HG03432 (cell line): ENCODE measurements around the gene M1AP.
"Not testable (repeated sequence)": the region's sequence is repeated elsewhere in the genome, so short reads cannot be mapped to it uniquely, and the experiment has no call there.

Source experiments
- ATAC-seq: cut with Tn5 transposase; IDR thresholded peaks from one replicate; pipeline ENCODE4 v1.9.1; 2021; ENCODE audit warnings: mild to moderate bottlenecking, moderate library complexity; ENCODE audit not compliant: unreplicated experiment

Gene M1AP

DNA sequence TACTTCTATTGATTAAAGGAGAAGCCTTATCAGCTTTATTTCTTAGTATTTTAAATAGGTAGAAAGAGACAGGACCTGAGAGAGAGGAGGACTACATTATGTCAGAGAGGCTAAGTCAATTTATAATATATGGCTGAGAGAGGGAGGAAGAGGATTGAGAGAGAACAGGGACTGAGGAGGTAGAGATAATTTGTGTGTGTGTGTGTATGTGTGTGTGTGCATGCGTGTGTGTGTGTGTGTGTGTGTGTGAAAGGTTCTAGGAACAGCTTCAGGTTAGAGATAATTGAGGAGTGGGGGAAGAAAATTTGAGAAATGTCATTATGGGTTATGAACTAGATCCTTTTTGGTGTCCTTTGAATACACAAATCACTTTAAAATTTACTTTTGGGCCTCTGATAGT, 78.4 kb downstream of the M1AP start:
- ATAC-seq: no peak

GRCh38 chr2:74567881-74568280, 80.2 kb downstream of the M1AP start:
- no peak for ATAC-seq

DNA sequence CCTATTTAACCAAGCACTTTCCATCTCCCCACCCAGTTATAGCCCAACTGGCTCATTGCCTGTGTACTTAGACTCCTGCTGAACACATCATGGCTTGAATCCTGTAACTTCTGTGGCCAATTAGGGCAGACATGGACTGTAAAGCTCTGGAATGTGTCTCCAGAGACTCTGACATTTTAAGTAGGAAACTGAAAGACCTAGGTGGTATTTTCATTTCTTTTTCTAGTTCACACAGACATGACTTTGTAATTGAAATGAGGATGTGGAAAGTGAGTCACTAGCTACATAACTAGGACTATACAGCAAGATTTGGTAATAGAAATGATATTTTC, 81.4 kb downstream of the M1AP start:
- peak; percentile 40 for ATAC-seq

DNA sequence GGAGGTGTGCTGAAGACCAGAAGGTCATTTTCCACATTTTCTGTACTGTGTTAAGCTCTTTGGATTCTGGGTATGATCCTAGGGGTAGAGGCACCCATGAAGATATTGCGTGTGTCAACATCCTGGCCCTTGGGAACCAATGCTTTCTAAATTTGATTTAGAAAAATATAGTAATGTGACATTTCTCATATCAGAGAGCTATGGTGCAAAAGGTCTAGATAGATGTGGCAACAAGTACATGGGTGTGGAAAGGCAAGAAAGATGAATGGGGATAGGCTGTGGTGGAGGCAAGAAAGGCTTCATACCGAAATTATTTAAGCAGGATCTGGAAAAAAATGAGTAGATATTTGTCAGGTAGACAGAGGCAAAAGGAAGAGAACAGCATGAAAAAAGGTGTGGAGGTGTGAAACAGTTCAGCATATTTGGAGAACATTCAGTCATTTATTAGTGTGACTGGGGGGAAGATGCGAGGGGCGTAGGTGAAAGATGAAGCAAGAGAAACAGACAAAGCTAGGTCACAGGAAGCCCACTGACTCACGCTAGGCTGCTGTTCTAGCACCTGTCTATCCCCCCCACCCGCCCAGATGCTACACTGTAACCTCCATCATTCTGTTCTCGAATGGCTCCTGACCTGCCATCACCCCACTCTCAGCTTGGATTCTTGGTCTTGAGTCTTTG, 81.9 kb downstream of the M1AP start:
- ATAC-seq: peak; percentile 21

DNA sequence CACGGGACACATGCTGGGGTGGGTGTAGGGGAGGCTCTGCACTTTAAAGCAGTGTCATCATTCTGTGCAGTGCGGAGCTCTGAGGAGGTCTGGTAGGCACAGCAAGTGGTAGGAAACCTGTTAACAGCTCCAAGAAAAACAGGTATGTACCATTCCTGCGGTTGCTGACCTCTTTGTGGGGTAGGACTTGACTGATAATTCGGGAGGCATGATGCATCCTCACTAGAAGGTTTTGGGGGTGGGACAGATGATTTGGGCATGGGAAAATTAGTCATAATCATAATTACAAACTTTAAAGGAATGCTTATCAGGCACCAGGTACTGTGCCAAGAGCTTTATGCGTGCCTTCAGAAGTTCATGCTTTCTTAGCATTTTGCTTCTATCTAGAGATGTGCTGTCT, 83.9 kb downstream of the M1AP start:
- ATAC-seq: no peak

DNA sequence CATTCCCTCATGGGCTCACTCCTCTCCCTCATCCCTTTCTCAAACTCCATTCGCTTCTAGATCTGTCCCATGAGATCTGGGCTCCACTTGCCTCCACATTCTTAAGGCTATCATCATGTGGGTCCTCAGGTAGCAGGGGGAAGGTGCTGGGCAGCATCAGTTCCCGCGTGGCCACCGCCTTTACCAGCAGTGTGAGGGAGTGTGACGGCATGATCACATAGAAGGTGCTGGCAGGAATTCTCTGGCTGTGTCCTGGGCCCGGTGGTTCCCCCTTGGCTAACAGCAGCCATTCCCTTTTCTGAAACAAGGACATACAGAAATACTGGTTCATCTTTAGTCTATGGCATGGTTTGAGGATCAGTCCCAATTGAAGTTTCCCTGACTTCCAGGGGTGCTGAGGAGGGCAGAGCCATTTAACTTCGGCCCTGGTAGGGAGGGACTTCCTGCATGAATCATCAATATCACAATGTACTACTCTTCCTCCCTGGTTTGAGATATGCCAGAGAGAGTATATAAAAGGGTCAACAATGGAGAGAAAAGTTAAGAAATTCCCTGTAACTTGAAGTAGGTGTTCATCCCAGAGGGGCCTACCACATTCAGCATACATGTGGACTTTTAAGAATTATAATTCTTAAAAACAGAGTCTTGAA, 85.9 kb downstream of the M1AP start:
- no peak for ATAC-seq

DNA sequence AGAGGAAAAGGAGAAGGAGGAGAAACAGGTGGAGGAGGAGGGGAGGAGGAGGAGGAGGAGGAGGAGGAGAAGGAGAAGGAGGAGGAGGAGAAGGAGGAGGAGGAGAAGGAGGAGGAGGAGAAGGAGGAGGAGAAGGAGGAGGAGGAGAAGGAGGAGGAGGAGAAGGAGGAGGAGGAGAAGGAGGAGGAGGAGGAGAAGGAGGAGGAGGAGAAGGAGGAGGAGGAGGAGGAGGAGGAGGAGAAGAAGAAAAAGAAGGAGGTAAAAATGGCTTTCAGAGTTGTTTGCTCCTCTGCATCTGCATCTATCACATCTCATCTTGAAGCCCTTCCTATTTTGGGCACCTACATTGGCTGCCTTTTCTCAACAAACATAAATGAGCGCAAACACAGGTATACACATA, 87.1 kb downstream of the M1AP start:
- not testable (repeated sequence) for ATAC-seq

DNA sequence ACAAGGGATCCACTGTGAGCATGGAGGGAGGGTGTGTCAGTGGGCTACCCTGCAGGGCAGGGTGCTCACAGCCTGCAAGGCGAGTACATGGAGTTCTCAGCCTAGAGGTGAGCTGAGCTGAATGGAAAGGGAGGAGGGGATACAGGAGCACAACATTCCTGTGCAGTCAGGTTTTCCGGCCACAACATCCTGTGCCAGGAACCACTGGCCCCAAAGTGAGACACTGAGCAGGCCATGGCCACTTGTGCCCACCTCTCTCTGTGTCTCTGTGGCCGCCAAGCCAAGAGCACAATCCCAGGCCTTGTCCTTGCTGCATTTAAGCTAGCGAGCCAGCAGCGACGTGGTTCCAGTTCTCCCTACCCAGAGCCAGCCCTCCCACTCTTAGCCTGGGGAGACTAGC, 87.5 kb downstream of the M1AP start:
- ATAC-seq: no peak

- no peak for ATAC-seq
Measured at GRCh38 chr2:74559912-74560311, 88.2 kb downstream of the M1AP start.

GRCh38 chr2:74558284-74559230, 89.6 kb downstream of the M1AP start:
- ATAC-seq: no peak

GRCh38 chr2:74556831-74557370, 91.2 kb downstream of the M1AP start:
- no peak for ATAC-seq

- no peak for ATAC-seq
Measured at GRCh38 chr2:74556159-74556558, 92.0 kb downstream of the M1AP start.

- no peak for ATAC-seq
Measured at GRCh38 chr2:74555610-74556103, 92.5 kb downstream of the M1AP start.

DNA sequence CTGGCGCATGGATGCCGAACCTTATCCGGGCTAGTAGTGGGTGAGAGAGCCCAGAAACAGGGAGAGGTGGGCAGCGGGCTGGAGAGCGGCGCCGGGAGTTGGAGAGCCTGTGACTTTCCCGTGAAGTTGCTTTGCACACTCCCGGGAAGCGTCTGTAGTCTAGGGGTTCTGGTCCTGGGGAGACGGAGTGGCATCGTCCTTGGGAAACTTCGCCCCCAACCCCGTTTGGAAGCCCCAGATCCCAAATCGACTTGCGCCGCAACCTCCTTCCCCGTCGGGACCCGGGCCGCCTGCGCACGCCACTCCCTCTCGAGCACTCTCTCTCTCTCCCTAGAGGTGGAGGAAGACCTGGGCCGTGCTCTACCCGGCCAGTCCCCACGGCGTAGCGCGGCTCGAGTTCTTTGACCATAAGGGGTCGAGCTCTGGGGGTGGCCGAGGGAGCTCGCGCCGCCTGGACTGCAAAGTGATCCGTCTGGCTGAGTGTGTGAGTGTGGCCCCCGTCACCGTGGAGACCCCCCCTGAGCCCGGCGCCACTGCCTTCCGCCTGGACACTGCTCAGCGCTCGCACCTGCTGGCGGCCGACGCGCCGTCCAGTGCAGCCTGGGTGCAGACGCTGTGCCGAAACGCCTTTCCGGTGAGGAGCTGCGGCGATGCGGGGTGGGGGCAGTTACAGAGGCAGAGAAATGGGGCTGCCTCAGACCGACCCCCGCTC, 93.2 kb downstream of the M1AP start:
- peak; percentile 36 for ATAC-seq

GRCh38 chr2:74553892-74554819, 94.0 kb downstream of the M1AP start, which contains the start of the genes DOK1 and LOXL3:
Gene DOK1, plus strand, starts transcription at chr2:74554720. Its CDS starts 35 bp downstream, at chr2:74554755.
Gene LOXL3, minus strand, starts transcription at chr2:74553942. Its CDS starts 1,308 bp downstream, at chr2:74552634.
- ATAC-seq: peak; percentile 62

- peak; percentile 16 for ATAC-seq
Measured at GRCh38 chr2:74552914-74553811, 95.0 kb downstream of the M1AP start.

DNA sequence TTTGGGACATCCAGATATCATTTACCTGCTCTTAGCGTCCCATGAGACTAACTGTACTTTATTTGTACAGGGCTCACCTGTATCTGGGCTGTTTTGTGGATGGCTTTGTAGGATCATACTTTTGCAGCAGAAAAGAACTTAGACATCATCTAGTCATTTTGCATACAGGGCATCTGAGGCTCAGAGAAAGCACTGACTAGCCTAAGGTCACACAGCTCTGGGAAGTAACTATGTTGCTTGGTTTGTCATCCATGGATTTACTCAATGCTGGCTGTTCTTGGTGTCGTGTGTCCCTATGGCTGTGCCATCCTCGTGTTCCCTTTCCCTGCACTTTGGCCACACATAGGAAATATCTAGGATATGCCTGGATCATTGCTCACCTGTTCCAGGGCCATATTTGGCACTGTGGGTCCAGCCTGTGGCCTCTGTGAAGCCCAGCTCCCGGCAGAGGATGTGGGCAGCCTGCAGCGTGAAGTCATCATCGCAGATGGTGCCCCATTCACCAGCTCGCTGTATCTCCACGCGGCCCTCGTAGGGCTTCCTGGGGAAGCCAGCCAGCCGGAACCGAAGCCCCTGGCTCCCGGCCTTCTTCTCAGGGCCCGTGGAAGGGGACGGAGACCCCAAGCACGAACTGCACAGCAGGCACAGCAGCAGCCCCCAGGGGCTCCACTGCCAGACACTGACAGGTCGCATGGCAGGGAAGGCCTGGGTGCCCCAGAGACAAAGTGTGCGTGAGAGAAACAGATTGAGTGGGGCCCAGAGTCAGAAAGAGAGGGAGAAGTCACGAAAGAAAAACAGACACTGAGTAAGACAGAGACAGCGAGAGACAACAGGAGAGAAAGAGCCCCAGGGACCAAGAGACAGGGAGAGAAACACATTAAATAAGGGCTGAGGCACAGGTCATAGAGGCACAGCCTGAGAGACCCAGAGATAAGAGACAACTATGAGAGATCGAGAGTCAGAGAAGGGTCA, 95.9 kb downstream of the M1AP start:
- ATAC-seq: peak; percentile 26
